ENCODE measurements around the gene PDIA3.

Gene PDIA3

GRCh38 chr15:43771816-43772215, 25.6 kb downstream of the PDIA3 start:
- no peak overlapping the region for H3K4me2 ChIP-seq (ENCODE audit: low read length)
- H2AFZ ChIP-seq (ENCODE audit: low read depth, low read length), result no peak overlapping the region
- peaks cover 12% of the 10 kb centered on the region for H3K4me1 ChIP-seq (ENCODE audit: low read length)
- no peak overlapping the region for H3K4me3 ChIP-seq (ENCODE audit: low read length)
- H3K9me3 ChIP-seq (ENCODE audit: insufficient read depth, low read length), result no peaks in the 10 kb centered on the region
- H4K20me1 ChIP-seq (ENCODE audit: insufficient read depth, low read length), result peaks cover 43% of the 10 kb centered on the region; the same call in 1 of the 2 replicates
- TF ChIP-seq CTCF (IDR thresholded peaks at IDR 0.05; ENCODE audit: low read depth, low read length) (no peak), EZH2phosphoT487 (IDR thresholded peaks at IDR 0.05; ENCODE audit: low read depth) (no peak)
- peaks cover 56% of the 10 kb centered on the region for H3K36me3 ChIP-seq (replicated peaks; ENCODE audit: low read depth, low read length)
- H3K9ac ChIP-seq (ENCODE audit: low read length), result no peak overlapping the region
- H3K27me3 ChIP-seq (ENCODE audit: low read depth, low read length), result no peaks in the 10 kb centered on the region
- H3K79me2 ChIP-seq (ENCODE audit: low read length), result peaks cover 11% of the 10 kb centered on the region; the same call in 1 of the 2 replicates
- no peak overlapping the region for H3K27ac ChIP-seq (ENCODE audit: low read length)

- Histone ChIP-seq H3K27ac (ENCODE audit: low read length) (no peak overlapping the region), H3K4me1 (ENCODE audit: low read length) (peaks cover 13% of the 10 kb centered on the region), H3K9me3 (ENCODE audit: insufficient read depth, low read length) (no peaks in the 10 kb centered on the region), H3K27me3 (ENCODE audit: low read depth, low read length) (no peaks in the 10 kb centered on the region), H3K4me3 (ENCODE audit: low read length) (no peak overlapping the region), H3K4me2 (ENCODE audit: low read length) (no peak overlapping the region), H3K79me2 (ENCODE audit: low read length) (peaks cover 11% of the 10 kb centered on the region; the same call in 1 of the 2 replicates), H2AFZ (ENCODE audit: low read depth, low read length) (no peak overlapping the region), H3K36me3 (replicated peaks; ENCODE audit: low read depth, low read length) (peaks cover 55% of the 10 kb centered on the region), H4K20me1 (ENCODE audit: insufficient read depth, low read length) (peaks cover 43% of the 10 kb centered on the region; the same call in 1 of the 2 replicates), H3K9ac (ENCODE audit: low read length) (no peak overlapping the region)
- no peak for TF ChIP-seq CTCF (IDR thresholded peaks at IDR 0.05; ENCODE audit: low read depth, low read length)
Observed at GRCh38 chr15:43772624-43773023, 26.4 kb downstream of the PDIA3 start.

- H3K4me2 ChIP-seq (ENCODE audit: low read length), result no peak overlapping the region
- H3K4me1 ChIP-seq (ENCODE audit: low read length), result peaks cover 15% of the 10 kb centered on the region
- H3K4me3 ChIP-seq (ENCODE audit: low read length), result no peak overlapping the region
- H3K9me3 ChIP-seq (ENCODE audit: insufficient read depth, low read length), result no peaks in the 10 kb centered on the region
- no peak overlapping the region for H3K9ac ChIP-seq (ENCODE audit: low read length)
- H3K27ac ChIP-seq (ENCODE audit: low read length), result no peak overlapping the region
- no peak overlapping the region for H2AFZ ChIP-seq (ENCODE audit: low read depth, low read length)
- H3K79me2 ChIP-seq (ENCODE audit: low read length), result peaks cover 11% of the 10 kb centered on the region; the same call in 1 of the 2 replicates
- TF ChIP-seq EZH2phosphoT487 (IDR thresholded peaks at IDR 0.05; ENCODE audit: low read depth) (no peak), CTCF (IDR thresholded peaks at IDR 0.05; ENCODE audit: low read depth, low read length) (no peak)
- no peaks in the 10 kb centered on the region for H3K27me3 ChIP-seq (ENCODE audit: low read depth, low read length)
- H3K36me3 ChIP-seq (replicated peaks; ENCODE audit: low read depth, low read length), result peaks cover 45% of the 10 kb centered on the region
- peaks cover 41% of the 10 kb centered on the region; the same call in 1 of the 2 replicates for H4K20me1 ChIP-seq (ENCODE audit: insufficient read depth, low read length)
Observed at GRCh38 chr15:43774062-43774461, 27.8 kb downstream of the PDIA3 start.

- H3K4me1 ChIP-seq (ENCODE audit: low read length), result peaks cover 15% of the 10 kb centered on the region
- peak overlapping the region; percentile 80 for H3K9ac ChIP-seq (ENCODE audit: low read length)
- H3K4me2 ChIP-seq (ENCODE audit: low read length), result peak overlapping the region; percentile 96
- TF ChIP-seq CTCF (IDR thresholded peaks at IDR 0.05; ENCODE audit: low read depth, low read length) (peak; percentile 18), EZH2phosphoT487 (IDR thresholded peaks at IDR 0.05; ENCODE audit: low read depth) (no peak)
- no peaks in the 10 kb centered on the region for H3K9me3 ChIP-seq (ENCODE audit: insufficient read depth, low read length)
- H3K4me3 ChIP-seq (ENCODE audit: low read length), result peak overlapping the region; percentile 90
- peaks cover 11% of the 10 kb centered on the region; the same call in 1 of the 2 replicates for H3K79me2 ChIP-seq (ENCODE audit: low read length)
- H2AFZ ChIP-seq (ENCODE audit: low read depth, low read length), result no peak overlapping the region
- peaks cover 40% of the 10 kb centered on the region; the same call in 1 of the 2 replicates for H4K20me1 ChIP-seq (ENCODE audit: insufficient read depth, low read length)
- H3K27me3 ChIP-seq (ENCODE audit: low read depth, low read length), result no peaks in the 10 kb centered on the region
- peak overlapping the region; percentile 82 for H3K27ac ChIP-seq (ENCODE audit: low read length)
- H3K36me3 ChIP-seq (replicated peaks; ENCODE audit: low read depth, low read length), result peaks cover 35% of the 10 kb centered on the region
Observed at GRCh38 chr15:43775411-43775965, 29.2 kb downstream of the PDIA3 start.

Measured in OCI-LY3 (cell line).